GM10266 (cell line): ENCODE results near the gene HECTD1.
"Not testable (repeated sequence)": the region's sequence is repeated elsewhere in the genome, so short reads cannot be mapped to it uniquely, and the experiment has no call there.

Experiments
- DNase-seq: peaks from one replicate; pipeline ENCODE4 v3.0.0; 2012; ENCODE audit errors: extremely low spot score
- CTCF ChIP-seq: IDR thresholded peaks from 2 replicates; pipeline ENCODE4 v1.5.1; 2012; ENCODE audit warnings: mild to moderate bottlenecking, low read depth; ENCODE audit not compliant: control insufficient read depth, insufficient read depth; ENCODE audit errors: missing control alignments

The HECTD1 gene

GRCh38 chr14:31190717-31191263, 16.8 kb downstream of the HECTD1 start:
- no peak for DNase-seq
- no peak for TF ChIP-seq CTCF

GRCh38 chr14:31190219-31190603, 17.4 kb downstream of the HECTD1 start:
- no peak for DNase-seq
- no peak for TF ChIP-seq CTCF

- no peak for DNase-seq
- no peak for TF ChIP-seq CTCF
Observed at GRCh38 chr14:31189346-31190218, 18.0 kb downstream of the HECTD1 start.

- no peak for TF ChIP-seq CTCF
- no peak for DNase-seq
Observed at GRCh38 chr14:31188744-31189143, 18.8 kb downstream of the HECTD1 start.

- not testable (repeated sequence) for DNase-seq
Observed at GRCh38 chr14:31182016-31182415, 25.6 kb downstream of the HECTD1 start.

GRCh38 chr14:31181271-31181670, 26.3 kb downstream of the HECTD1 start:
- no peak for DNase-seq
- no peak for TF ChIP-seq CTCF

- TF ChIP-seq CTCF, result no peak
- DNase-seq, result no peak
Observed at GRCh38 chr14:31180299-31181051, 27.1 kb downstream of the HECTD1 start.
